GM12864 (cell line): ENCODE data around the gene ABHD14A.

ENCODE experiments used
- DNase-seq: peaks from one replicate; pipeline ENCODE4 v3.0.0-alpha.2; 2011; ENCODE audit warnings: low read depth
- H3K4me3 ChIP-seq: 2 replicates; pipeline ENCODE4 v1.5.1; 2011; ENCODE audit warnings: mild to moderate bottlenecking, low read depth, low read length, control low read depth
- TF ChIP-seq, protein P1 (sequence below): IDR thresholded peaks from 2 replicates; pipeline ENCODE4 v1.5.1; 2011; ENCODE audit warnings: low read depth, mild to moderate bottlenecking, moderate library complexity, low read length, control low read depth, inconsistent platforms; ENCODE audit errors: missing control alignments

ABHD14A gene

DNA sequence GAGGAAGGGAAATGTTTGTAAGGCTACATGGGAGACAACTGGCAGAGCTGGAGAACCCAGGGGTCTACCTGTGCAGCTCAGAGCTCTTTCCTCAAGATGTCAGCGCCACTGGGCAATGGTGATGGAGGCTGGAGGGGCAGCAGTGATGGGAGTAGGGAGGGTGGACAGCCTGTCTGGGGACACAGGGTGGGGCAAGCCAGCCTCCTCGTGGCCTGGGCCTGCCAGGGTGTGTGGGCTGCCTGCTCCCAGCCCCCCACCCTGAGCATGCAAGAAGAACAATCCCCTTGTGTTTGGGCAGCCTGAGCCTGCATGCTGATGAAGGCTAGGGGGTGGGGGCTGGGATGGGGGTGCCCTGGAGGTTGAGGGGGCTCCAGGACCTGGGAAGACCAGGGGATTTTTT is 8.8 kb upstream of the ABHD14A start:
- TF ChIP-seq, protein P1, sequence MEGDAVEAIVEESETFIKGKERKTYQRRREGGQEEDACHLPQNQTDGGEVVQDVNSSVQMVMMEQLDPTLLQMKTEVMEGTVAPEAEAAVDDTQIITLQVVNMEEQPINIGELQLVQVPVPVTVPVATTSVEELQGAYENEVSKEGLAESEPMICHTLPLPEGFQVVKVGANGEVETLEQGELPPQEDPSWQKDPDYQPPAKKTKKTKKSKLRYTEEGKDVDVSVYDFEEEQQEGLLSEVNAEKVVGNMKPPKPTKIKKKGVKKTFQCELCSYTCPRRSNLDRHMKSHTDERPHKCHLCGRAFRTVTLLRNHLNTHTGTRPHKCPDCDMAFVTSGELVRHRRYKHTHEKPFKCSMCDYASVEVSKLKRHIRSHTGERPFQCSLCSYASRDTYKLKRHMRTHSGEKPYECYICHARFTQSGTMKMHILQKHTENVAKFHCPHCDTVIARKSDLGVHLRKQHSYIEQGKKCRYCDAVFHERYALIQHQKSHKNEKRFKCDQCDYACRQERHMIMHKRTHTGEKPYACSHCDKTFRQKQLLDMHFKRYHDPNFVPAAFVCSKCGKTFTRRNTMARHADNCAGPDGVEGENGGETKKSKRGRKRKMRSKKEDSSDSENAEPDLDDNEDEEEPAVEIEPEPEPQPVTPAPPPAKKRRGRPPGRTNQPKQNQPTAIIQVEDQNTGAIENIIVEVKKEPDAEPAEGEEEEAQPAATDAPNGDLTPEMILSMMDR, result no peak
- H3K4me3 ChIP-seq, result no peak overlapping the region
- DNase-seq, result no peak

- no peak for DNase-seq
- H3K4me3 ChIP-seq, result peak overlapping the region; percentile 63; the same call in 1 of the 2 replicates
- TF ChIP-seq, protein P1, result no peak
Observed at GRCh38 chr3:51966486-51966885, 8.4 kb upstream of the ABHD14A start.

GRCh38 chr3:51966922-51967383 is 7.9 kb upstream of the ABHD14A start:
- TF ChIP-seq, protein P1, result no peak
- no peak for DNase-seq
- H3K4me3 ChIP-seq, result peak overlapping the region; percentile 63

GRCh38 chr3:51967384-51968169 is 7.3 kb upstream of the ABHD14A start, which contains the start of gene PCBP4:
Gene PCBP4, minus strand, starts transcription at chr3:51967454. Its CDS starts 6,214 bp downstream, at chr3:51961240.
- no peak for DNase-seq
- H3K4me3 ChIP-seq, result peak within 1 kb of the TSS; percentile 63
- TF ChIP-seq, protein P1, result no peak

DNA sequence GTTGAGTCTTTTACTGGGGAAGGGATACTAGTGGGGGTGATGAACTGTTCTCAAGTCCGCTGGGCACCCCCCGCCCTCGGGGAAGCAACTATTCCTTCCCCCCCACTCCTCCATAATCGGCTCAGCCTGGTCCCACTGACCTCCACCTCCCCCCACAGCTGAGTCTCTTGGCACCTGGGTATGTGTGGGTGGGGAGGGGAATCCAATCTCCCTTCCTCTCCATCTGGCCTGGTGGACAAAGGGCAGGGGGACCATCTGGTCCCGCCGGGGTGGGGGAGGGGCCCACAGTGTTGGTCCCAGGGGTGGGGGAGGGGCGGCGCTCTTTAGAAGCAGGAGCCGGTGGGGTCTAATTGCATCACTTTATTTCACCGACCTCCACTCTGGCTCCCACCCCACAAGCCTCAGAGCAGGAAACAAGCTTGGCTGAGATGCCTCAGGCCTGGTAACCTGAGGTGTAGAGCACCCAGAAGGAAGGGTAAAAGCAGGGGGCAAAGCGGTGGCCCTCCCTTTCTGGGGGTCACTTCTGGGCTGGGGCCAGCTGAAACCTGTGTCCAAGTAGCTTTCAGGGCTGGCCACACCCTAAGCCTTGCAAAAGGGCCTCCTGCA is 6.6 kb upstream of the ABHD14A start:
- peak overlapping the region; percentile 63 for H3K4me3 ChIP-seq
- DNase-seq, result no peak
- TF ChIP-seq, protein P1, result no peak

- H3K4me3 ChIP-seq, result no peak overlapping the region
- no peak for DNase-seq
- TF ChIP-seq, protein P1, result no peak
Observed at GRCh38 chr3:51968883-51969678, 5.8 kb upstream of the ABHD14A start.
